HepG2 (cell line): ENCODE data around the gene MYCBPAP. TPM values are rescaled to one million over a fixed set of nuclear protein-coding genes. Genes with fewer than 3 reads are reported as not detected.

Experiments used
- ATAC-seq: fragments of 200-7000 bp; cut with Tn5 transposase; 3 replicates; pipeline ENCODE4 v1.9.1; 2020; ENCODE audit warnings: mild to moderate bottlenecking, moderate library complexity
- BruUV-seq: library from RNA; stranded (reverse); fragments of 400-500 nt; replicated peaks from 2 replicates; lab custom pipeline; 2021; lab: Mats Ljungman, UMichigan
- CTCF ChIA-PET: fragments of 300-600 bp; formaldehyde crosslinking; extraction: SDS; loops from one replicate; lab custom pipeline; 2021; ENCODE audit warnings: low total read pairs, inconsistent platforms, low intra/inter-chr PET ratio; lab: Yijun Ruan, JAX
- POLR2A ChIA-PET: fragments of 350-600 bp; sonication (Branson Sonifier 250); formaldehyde crosslinking; loops from one replicate; lab custom pipeline; 2020; ENCODE audit warnings: antibody characterized with exemption, inconsistent platforms; lab: Yijun Ruan, JAX
- DNase-seq: peaks from one replicate; pipeline ENCODE4 v3.0.0-alpha.2; 2015; ENCODE audit warnings: low spot score
- FAIRE-seq: peaks from 3 replicates; lab custom pipeline; 2011; peaks lifted over from hg19 to GRCh38; lab: Jason Lieb, UNC
- H2AFZ ChIP-seq: one replicate; pipeline ENCODE4 v1.6.1; 2011; ENCODE audit warnings: low read length, inconsistent platforms
- H3K27ac ChIP-seq: fragments of 300-600 bp; 3 replicates; pipeline ENCODE4 v1.8.0; 2011; ENCODE audit warnings: mixed run types, mild to moderate bottlenecking, mixed read lengths, low read length, inconsistent platforms; ENCODE audit not compliant: insufficient read depth; ENCODE audit errors: extremely low read length
- H3K27me3 ChIP-seq, 2 experiments: fragments of 200-600 bp in 1 of 2; 2 replicates in 1 of 2; 3 replicates in 1 of 2; pipeline versions ENCODE4 v1.6.0 to v1.8.0; 2011; ENCODE audit warnings: low read length in 2 of 2, mild to moderate bottlenecking in 2 of 2, moderate library complexity in 2 of 2, inconsistent platforms in 1 of 2; ENCODE audit not compliant: insufficient read depth in 2 of 2, control insufficient read depth in 1 of 2
- H3K36me3 ChIP-seq, 2 experiments: fragments of 200-600 bp in 1 of 2; replicated peaks in 1 of 2; 2 replicates in 1 of 2; 3 replicates in 1 of 2; pipeline versions ENCODE4 v1.5.1 to v1.8.0; 2011; ENCODE audit warnings: low read length in 2 of 2, inconsistent platforms in 1 of 2; ENCODE audit not compliant: insufficient read depth in 2 of 2, control insufficient read depth in 1 of 2
- H3K4me1 ChIP-seq: 2 replicates; pipeline ENCODE4 v1.5.1; 2012; ENCODE audit warnings: low read length, inconsistent platforms; ENCODE audit not compliant: insufficient read depth
- H3K4me2 ChIP-seq: 2 replicates; pipeline ENCODE4 v1.6.0; 2011; ENCODE audit warnings: low read depth, low read length, inconsistent platforms
- H3K4me3 ChIP-seq, 3 experiments: fragments of 200-600 bp in 1 of 3; sonication (generic), shearing (Covaris generic) in 1 of 3; replicated peaks in 1 of 3; 2 replicates each; pipeline ENCODE4 v1.5.1; 2011 to 2016; ENCODE audit warnings: low read length in 3 of 3, inconsistent platforms in 2 of 3, low read depth in 2 of 3, mild to moderate bottlenecking in 2 of 3, control low read depth in 1 of 3, mixed read lengths in 1 of 3; ENCODE audit not compliant: insufficient read depth in 1 of 3
- H3K79me2 ChIP-seq: one replicate; pipeline ENCODE4 v1.6.1; 2011; ENCODE audit warnings: low read length, inconsistent platforms; ENCODE audit not compliant: insufficient read depth
- H3K9ac ChIP-seq: 2 replicates; pipeline ENCODE4 v1.6.0; 2011; ENCODE audit warnings: mild to moderate bottlenecking, low read depth, low read length, inconsistent platforms; ENCODE audit not compliant: insufficient read depth
- H3K9me3 ChIP-seq: 2 replicates; pipeline ENCODE4 v1.5.1; 2012; ENCODE audit warnings: mild to moderate bottlenecking, low read length
- H4K20me1 ChIP-seq: 2 replicates; pipeline ENCODE4 v1.6.0; 2011; ENCODE audit warnings: inconsistent platforms, mild to moderate bottlenecking, low read length, moderate library complexity; ENCODE audit not compliant: insufficient read depth
- CCDC6 ChIP-seq: sonication (generic); formaldehyde crosslinking; IDR thresholded peaks from 2 replicates; pipeline ENCODE4 v1.8.1; 2022; ENCODE audit warnings: mild to moderate bottlenecking, missing genetic modification reagents, moderate library complexity
- DR1 ChIP-seq: sonication (generic); formaldehyde crosslinking; IDR thresholded peaks from 2 replicates; pipeline ENCODE4 v1.8.0; 2021; ENCODE audit warnings: mild to moderate bottlenecking, missing genetic modification reagents, inconsistent platforms
- HDAC2 ChIP-seq: sonication (generic); formaldehyde crosslinking; IDR thresholded peaks from 2 replicates; pipeline ENCODE4 v1.4.0; 2020; ENCODE audit warnings: missing genetic modification reagents
- HDAC6 ChIP-seq: fragments of 200-600 bp; sonication (generic); IDR thresholded peaks from 2 replicates; pipeline ENCODE4 v1.7.0; 2017; ENCODE audit warnings: mild to moderate bottlenecking, antibody characterized with exemption, low read length, low read depth
- ISX ChIP-seq: sonication (generic); formaldehyde crosslinking; conservative IDR thresholded peaks from 2 replicates; pipeline ENCODE4 v1.5.0; 2020; ENCODE audit warnings: missing genetic modification reagents
- MXD4 ChIP-seq: IDR thresholded peaks from 2 replicates; pipeline ENCODE4 v1.6.1; 2016; ENCODE audit warnings: mild to moderate bottlenecking, missing biosample characterization, missing genetic modification reagents
- RNF2 ChIP-seq: fragments of 450-650 bp; conservative IDR thresholded peaks from 2 replicates; pipeline ENCODE4 v1.6.1; 2016; ENCODE audit warnings: low read depth
- SAFB2 ChIP-seq: sonication (generic); formaldehyde crosslinking; IDR thresholded peaks from 2 replicates; pipeline ENCODE4 v1.5.1; 2020; ENCODE audit warnings: missing genetic modification reagents, low read depth, mild to moderate bottlenecking, borderline replicate concordance
- SKI ChIP-seq: fragments of 450-650 bp; IDR thresholded peaks from one replicate; pipeline ENCODE4 v1.6.1; 2018; ENCODE audit warnings: mild to moderate bottlenecking; ENCODE audit not compliant: partially characterized antibody
- STAT6 ChIP-seq: sonication (generic); formaldehyde crosslinking; IDR thresholded peaks from 2 replicates; pipeline ENCODE4 v1.4.0; 2020; ENCODE audit warnings: missing genetic modification reagents, mild to moderate bottlenecking, borderline replicate concordance
- ZBTB34 ChIP-seq: sonication (generic); formaldehyde crosslinking; IDR thresholded peaks from 2 replicates; pipeline ENCODE4 v1.8.0; 2022; ENCODE audit warnings: mild to moderate bottlenecking, missing genetic modification reagents
- ZFP37 ChIP-seq: sonication (generic); formaldehyde crosslinking; IDR thresholded peaks from 2 replicates; pipeline ENCODE4 v1.4.0; 2020; ENCODE audit warnings: missing genetic modification reagents, borderline replicate concordance
- ZNF180 ChIP-seq: sonication (generic); formaldehyde crosslinking; IDR thresholded peaks from 2 replicates; pipeline ENCODE4 v1.4.0; 2020; ENCODE audit warnings: low read depth, missing genetic modification reagents, borderline replicate concordance
- ZNF33A ChIP-seq: sonication (generic); formaldehyde crosslinking; IDR thresholded peaks from 2 replicates; pipeline ENCODE4 v1.5.1; 2020; ENCODE audit warnings: missing genetic modification reagents, mild to moderate bottlenecking, moderate library complexity, borderline replicate concordance
- ZNF558 ChIP-seq: sonication (generic); formaldehyde crosslinking; IDR thresholded peaks from 2 replicates; pipeline ENCODE4 v1.9.0; 2022; ENCODE audit warnings: mild to moderate bottlenecking, missing genetic modification reagents, borderline replicate concordance
- ZNF652 ChIP-seq: IDR thresholded peaks from 2 replicates; pipeline ENCODE4 v1.6.1; 2016; ENCODE audit warnings: low read depth, borderline replicate concordance
- WGBS: methylation state at CpG from one replicate; pipeline ENCODE4 v1.1.6; 2017; ENCODE audit warnings: low lambda C conversion rate; 5-methylcytosine and 5-hydroxymethylcytosine counted together
- in situ Hi-C: cut with HindIII; loops from 2 replicates; pipeline ENCODE4 v1.10.0; 2017; ENCODE audit warnings: low pct_unique_long_range_greater_than_20kb; ENCODE audit not compliant: extremely low pct_ligation_motif_present
- intact Hi-C: fragments of 100-400 bp; cut with micrococcal nuclease; formaldehyde crosslinking; loops from one replicate; pipeline ENCODE4 v1.10.0; 2022; ENCODE audit not compliant: unreplicated experiment
- polyA plus RNA-seq, 8 experiments: library from polyadenylated mRNA; depleted of rRNA in 3 of 8; stranded (reverse) in 7 of 8; unstranded in 1 of 8; fragments of >200 nt; fragmentation: Illumina TruSeq in 4 of 8; extraction: Trizol in 4 of 8; gene quantifications; 2 replicates each; pipeline versions ENCODE4 v1.2.1 to v1.2.3, GENCODE V29; 2011 to 2016; ENCODE audit warnings: low read depth in 4 of 8, missing spikeins in 1 of 8, mixed read lengths in 1 of 8; ENCODE audit not compliant: insufficient read depth in 1 of 8
- total RNA-seq, 5 experiments: library from RNA; depleted of rRNA; stranded (reverse); fragments of >200 nt; fragmentation: Illumina TruSeq; extraction: Trizol; gene quantifications; 2 replicates each; pipeline ENCODE4 v1.2.3, GENCODE V29; 2016; ENCODE audit warnings: low read depth in 1 of 5
- TF ChIP-seq, protein P1 (sequence below): sonication (generic); formaldehyde crosslinking; IDR thresholded peaks from 2 replicates; pipeline ENCODE4 v1.4.0; 2020; ENCODE audit warnings: missing genetic modification reagents

MYCBPAP gene
- total and polyA plus RNA-seq, 2 of the 13 experiments (the other 11 are each of a cell fraction or from before 2014, with no cell fraction given) = 0.22 to 0.24 TPM

GRCh38 chr17:50492214-50492613, 16.0 kb upstream of the MYCBPAP start:
- intact Hi-C loops (no loop called here), in situ Hi-C loops (no loop called here)
- Histone ChIP-seq H3K27ac (no peak overlapping the region), H3K36me3 (no peaks in the 10 kb centered on the region), H3K4me3 (no peak overlapping the region), H3K27me3 (no peaks in the 10 kb centered on the region; a peak in 1 of 5 replicates), H3K4me1 (no peaks in the 10 kb centered on the region), H2AFZ (no peak overlapping the region), H3K79me2 (no peaks in the 10 kb centered on the region), H3K9ac (no peak overlapping the region), H3K4me2 (no peak overlapping the region), H4K20me1 (no peaks in the 10 kb centered on the region), H3K9me3 (no peaks in the 10 kb centered on the region)
- TF ChIP-seq ZFP37 (CRISPR knock-in tag) (no peak), SAFB2 (CRISPR knock-in tag) (no peak), HDAC2 (no peak), HDAC6 (no peak), ZNF180 (no peak), MXD4 (CRISPR knock-in tag) (no peak), CCDC6 (CRISPR knock-in tag) (no peak), ZNF652 (CRISPR knock-in tag) (no peak), ZBTB34 (CRISPR knock-in tag) (no peak), RNF2 (no peak), SKI (no peak), ZNF558 (CRISPR knock-in tag) (no peak), STAT6 (no peak), ISX (no peak), DR1 (CRISPR knock-in tag) (no peak), ZNF33A (CRISPR knock-in tag) (no peak)
- TF ChIP-seq, protein P1, sequence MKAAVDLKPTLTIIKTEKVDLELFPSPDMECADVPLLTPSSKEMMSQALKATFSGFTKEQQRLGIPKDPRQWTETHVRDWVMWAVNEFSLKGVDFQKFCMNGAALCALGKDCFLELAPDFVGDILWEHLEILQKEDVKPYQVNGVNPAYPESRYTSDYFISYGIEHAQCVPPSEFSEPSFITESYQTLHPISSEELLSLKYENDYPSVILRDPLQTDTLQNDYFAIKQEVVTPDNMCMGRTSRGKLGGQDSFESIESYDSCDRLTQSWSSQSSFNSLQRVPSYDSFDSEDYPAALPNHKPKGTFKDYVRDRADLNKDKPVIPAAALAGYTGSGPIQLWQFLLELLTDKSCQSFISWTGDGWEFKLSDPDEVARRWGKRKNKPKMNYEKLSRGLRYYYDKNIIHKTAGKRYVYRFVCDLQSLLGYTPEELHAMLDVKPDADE (CRISPR knock-in tag) = no peak
- BruUV-seq = no TSS peak
- ChIA-PET POLR2A (interaction anchor here (0.9 kb wide), 1 partner anchor 13 kb away, joined by 3 read pairs; no protein-coding TSS in a partner anchor), CTCF (no interaction called here)
- FAIRE-seq (no peak), DNase-seq (no peak), ATAC-seq (no peak)
- WGBS = 75% methylated on average over 8 of the region's 8 CpGs
